Measurements from ENCODE around the gene RAC3. TPM values are rescaled to one million over a fixed set of nuclear protein-coding genes. Genes with fewer than 3 reads are reported as not detected.

The RAC3 gene
- total RNA-seq, 1 donor: 9.1 TPM

DNA sequence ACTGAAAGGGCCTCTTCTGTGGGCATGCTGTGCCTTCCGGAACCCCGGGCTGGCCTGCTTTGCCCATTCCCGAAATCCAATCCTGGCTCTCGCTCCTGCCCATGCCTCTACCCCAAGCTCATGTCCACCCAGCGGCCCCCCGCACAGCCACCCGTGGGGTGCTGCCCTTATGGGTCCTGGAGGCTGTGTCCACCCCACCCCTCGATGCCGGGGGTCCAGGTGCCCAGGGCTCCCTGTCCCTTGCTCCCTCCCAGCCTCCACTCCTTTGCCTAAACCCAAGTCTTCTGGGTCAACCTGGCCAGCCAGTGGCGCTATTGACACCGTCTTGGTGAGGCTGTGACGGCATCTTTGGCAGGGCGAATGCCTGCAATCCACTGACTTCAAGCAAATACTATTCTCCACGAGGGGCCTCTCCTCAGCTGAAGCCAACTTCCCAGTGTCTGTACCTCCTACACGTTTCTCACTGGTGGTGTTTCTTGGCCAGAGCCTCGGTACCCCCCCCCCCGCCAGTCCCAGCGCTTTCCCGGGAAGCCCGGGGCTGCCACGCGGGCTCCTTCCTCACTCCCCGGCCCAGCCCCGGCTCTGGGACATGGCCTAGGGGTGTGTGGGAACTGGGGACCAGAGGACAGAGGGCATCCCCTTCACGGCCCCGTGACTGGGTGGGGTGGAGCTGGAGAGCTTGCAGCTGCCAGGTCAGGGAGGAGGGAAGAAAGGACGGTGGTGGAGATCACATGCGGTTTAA, 46.3 kb downstream of the RAC3 start:
- H3K4me3 ChIP-seq (ENCODE audit: low read depth, low read length): no peak overlapping the region
- TF ChIP-seq, protein P1, sequence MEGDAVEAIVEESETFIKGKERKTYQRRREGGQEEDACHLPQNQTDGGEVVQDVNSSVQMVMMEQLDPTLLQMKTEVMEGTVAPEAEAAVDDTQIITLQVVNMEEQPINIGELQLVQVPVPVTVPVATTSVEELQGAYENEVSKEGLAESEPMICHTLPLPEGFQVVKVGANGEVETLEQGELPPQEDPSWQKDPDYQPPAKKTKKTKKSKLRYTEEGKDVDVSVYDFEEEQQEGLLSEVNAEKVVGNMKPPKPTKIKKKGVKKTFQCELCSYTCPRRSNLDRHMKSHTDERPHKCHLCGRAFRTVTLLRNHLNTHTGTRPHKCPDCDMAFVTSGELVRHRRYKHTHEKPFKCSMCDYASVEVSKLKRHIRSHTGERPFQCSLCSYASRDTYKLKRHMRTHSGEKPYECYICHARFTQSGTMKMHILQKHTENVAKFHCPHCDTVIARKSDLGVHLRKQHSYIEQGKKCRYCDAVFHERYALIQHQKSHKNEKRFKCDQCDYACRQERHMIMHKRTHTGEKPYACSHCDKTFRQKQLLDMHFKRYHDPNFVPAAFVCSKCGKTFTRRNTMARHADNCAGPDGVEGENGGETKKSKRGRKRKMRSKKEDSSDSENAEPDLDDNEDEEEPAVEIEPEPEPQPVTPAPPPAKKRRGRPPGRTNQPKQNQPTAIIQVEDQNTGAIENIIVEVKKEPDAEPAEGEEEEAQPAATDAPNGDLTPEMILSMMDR (IDR thresholded peaks at IDR 0.05; ENCODE audit: insufficient read depth, low read depth, low read length): no peak
- peak; percentile 32 for DNase-seq (ENCODE audit: low read depth)

DNA sequence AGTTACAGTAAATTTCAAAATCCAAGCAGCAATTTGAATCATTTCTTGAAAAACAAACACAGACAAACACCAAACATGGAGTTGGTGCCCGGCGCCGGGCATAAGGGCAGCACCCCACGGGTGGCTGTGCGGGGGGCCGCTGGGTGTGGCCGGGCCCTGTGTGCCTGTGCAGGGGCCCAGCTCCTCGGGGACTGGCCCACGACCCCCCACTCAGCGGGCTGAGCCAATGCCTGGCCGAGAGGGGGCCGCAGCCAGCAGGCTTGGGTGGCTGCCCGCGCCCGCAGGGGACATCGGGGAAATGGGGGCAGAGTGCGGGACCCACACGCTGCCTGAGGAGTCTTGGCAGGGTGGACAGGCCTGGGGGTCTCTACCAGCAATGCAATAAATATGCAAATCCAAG, 47.0 kb downstream of the RAC3 start:
- DNase-seq (ENCODE audit: low read depth): no peak
- TF ChIP-seq, protein P1 (IDR thresholded peaks at IDR 0.05; ENCODE audit: insufficient read depth, low read depth, low read length): no peak

DNA sequence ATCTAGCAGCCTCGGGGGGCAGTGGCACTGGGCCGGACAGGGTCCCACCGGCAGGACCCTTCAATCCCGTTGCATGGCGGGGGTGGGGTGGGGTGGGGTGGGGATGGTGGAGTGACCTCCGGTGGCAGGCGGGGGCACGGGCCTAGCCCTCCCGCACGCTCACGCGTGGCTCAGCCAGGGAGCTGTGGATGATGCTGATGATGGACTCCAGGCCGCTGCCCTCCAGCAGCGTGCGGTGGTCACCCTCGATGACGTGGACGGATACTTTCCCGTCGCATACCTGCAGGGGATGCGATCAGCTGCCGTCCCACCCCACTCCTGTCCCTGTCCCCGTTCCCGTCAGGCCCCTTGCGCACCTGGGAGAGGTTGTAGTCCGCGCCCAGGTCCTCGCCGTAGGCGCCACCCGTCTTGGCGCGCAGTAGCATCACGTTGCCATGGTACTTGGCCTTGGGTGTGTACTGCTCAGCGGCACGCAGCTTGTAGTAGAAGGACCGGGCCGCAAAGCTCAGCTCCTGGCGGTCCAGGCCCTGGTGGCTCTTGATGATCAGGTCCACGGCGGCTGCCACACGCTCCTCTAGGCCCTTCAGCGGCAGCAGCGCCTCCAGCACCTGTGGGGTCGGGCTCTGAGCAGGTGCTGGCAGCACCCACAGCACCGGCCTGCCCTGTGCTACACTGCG, 47.7 kb downstream of the RAC3 start:
- TF ChIP-seq, protein P1 (IDR thresholded peaks at IDR 0.05; ENCODE audit: insufficient read depth, low read depth, low read length): no peak
- no peak for DNase-seq (ENCODE audit: low read depth)
- H3K4me3 ChIP-seq (ENCODE audit: low read depth, low read length): no peak overlapping the region

More for the DNA sequence above, 47.0 kb downstream of the RAC3 start:
- H3K4me3 ChIP-seq (ENCODE audit: low read depth, low read length): no peak overlapping the region

DNA sequence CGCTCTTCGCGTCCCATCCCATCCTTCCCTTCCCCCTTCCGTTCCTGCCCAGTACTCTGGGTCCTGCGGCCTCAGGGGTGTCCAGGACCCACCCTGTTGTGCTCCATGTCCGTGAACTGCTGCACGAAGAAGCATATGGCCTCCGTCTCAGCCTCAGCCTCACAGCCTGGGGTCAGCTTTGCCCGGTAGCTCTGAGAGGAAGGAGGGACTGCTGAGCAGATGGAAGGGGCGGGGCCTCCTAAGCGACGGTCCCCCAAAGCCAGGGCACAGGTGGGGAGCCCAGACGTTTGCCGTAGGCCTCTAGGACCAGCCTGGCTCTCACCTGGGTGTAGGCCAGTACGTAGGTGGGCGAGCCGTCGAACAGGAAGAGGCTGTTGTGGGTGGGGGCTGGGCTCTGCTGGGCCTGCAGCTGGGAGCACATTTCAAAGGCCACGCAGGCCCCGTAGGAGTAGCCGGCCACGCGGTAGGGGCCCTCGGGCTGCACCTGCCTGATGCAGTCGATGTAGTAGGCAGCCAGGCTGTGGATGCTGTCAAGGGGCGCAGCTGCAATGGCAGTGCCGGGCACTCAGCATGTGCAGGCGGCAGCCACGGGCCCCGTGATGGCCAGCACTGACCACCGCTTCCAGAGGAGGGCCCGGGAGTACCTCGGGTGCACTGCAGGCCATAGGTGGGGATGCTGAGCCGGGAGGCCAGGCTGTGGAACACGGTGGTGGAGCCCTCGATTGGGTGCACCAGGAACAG, 48.7 kb downstream of the RAC3 start:
- TF ChIP-seq, protein P1 (IDR thresholded peaks at IDR 0.05; ENCODE audit: insufficient read depth, low read depth, low read length): no peak
- no peak for DNase-seq (ENCODE audit: low read depth)
- H3K4me3 ChIP-seq (ENCODE audit: low read depth, low read length): no peak overlapping the region

DNA sequence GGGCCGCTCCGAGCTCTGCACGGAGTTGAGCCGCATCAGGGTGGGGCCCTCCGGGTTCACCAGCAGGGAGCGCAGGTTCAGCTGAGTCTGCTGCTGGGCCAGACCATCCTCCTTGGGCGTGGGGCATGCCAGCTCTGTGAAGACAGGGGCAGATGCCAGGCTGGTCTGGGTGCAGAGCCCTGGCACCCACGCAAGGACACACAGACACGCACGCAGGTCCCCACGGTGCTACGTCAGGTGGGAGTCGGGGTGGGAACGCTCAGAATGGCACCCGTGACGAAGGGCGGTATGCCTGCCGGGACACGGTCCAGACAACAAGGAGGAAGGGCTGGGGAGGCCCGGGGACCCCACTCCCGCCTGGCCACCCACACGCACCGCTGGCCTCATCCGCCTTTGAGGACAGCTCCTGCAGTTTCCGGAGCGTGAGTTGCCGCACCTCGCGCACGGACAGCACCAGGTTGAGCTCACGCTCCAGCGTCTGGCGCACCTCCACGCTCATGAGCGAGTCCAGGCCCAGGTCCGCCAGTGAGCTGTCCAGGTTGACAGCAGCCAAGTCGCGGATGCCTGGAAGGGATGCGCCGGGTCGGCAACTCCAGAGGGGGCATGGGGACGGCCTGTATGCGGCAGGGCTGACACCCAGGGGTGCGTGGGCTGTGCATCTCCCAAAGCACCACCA, 49.4 kb downstream of the RAC3 start:
- no peak for DNase-seq (ENCODE audit: low read depth)
- TF ChIP-seq, protein P1 (IDR thresholded peaks at IDR 0.05; ENCODE audit: insufficient read depth, low read depth, low read length): no peak
- no peak overlapping the region for H3K4me3 ChIP-seq (ENCODE audit: low read depth, low read length)

DNA sequence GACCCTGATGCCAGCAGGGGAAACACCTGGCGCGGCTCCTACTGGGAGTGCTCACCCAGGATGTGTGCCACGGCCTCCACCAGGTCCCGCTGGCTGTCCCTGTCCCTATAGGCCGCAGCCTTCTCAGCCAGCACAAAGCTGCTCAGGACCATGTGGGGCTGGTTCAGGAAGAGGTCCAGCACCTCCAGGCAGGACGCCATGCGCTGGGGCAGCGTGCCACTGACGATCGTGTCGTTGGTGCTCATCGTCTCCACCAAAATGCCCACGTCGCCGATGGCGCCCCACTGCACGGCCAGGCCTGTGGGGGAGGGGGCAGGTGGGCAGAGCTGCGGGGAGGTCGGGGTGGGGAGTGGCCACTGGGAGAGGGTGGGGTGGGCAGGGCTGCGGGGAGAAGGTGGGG, 50.1 kb downstream of the RAC3 start:
- TF ChIP-seq, protein P1 (IDR thresholded peaks at IDR 0.05; ENCODE audit: insufficient read depth, low read depth, low read length): no peak
- no peak for DNase-seq (ENCODE audit: low read depth)
- no peak overlapping the region for H3K4me3 ChIP-seq (ENCODE audit: low read depth, low read length)

All from fibroblast of villous mesenchyme (primary cell).